ENCODE measurements around the gene INO80.
"Not testable (repeated sequence)": the region's sequence is repeated elsewhere in the genome, so short reads cannot be mapped to it uniquely, and the experiment has no call there.

Gene INO80

DNA sequence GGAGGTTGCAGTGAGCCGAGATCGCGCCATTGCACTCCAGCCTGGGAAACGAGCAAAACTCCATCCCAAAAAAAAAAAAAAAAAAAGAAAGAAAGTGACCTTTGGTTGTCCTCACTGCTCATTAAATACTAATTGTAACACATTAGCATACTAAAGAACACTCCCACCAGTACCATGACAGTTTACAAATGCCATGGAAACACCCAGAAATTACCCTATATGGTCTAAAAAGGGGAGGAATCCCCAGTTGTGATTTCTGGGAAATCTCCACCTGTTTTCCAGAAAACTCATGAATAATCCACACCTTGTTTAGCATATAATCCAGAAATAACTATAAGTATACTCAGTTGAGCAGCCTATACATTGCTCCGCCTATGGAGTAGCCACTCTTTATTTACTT lies 23.5 kb upstream of the INO80 start:
- no peak overlapping the region for H3K27ac ChIP-seq (ENCODE audit: low read length)
- no peaks in the 10 kb centered on the region for H3K27me3 ChIP-seq (ENCODE audit: control insufficient read depth in 1 of 2, insufficient read depth in 2 of 2, low read length in 2 of 2)
- H3K9ac ChIP-seq (ENCODE audit: low read length in 2 of 2): no peak overlapping the region
- H3K4me1 ChIP-seq (ENCODE audit: control insufficient read depth, insufficient read depth, low read length): no peaks in the 10 kb centered on the region
- no peaks in the 10 kb centered on the region for H3K9me3 ChIP-seq (ENCODE audit: control insufficient read depth in 2 of 2, low read length in 2 of 2)
- H3K36me3 ChIP-seq (ENCODE audit: control insufficient read depth in 2 of 2, insufficient read depth in 2 of 2, low read length in 2 of 2): no peaks in the 10 kb centered on the region
- H3K4me3 ChIP-seq (ENCODE audit: low read length in 2 of 2): no peak overlapping the region

DNA sequence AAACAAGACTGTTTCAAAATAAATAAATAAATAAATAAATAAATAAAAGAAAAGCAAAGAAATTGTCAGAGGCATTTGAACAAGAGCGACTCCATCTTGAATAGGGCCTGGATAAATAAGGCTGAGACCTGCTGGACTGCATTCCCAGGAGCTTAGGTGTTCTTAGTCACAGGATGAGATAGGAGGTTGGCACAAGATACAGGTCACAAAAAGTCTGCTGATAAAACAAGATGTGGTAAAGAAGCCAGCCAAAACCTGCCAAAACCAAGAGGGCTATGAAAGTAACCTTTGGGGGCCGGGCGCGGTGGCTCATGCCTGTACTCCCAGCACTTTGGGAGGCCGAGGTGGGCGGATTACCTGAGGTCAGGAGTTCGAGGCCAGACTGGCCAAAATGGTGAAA lies 23.0 kb upstream of the INO80 start:
- H3K27me3 ChIP-seq (ENCODE audit: control insufficient read depth in 1 of 2, insufficient read depth in 2 of 2, low read length in 2 of 2); H3K36me3 ChIP-seq (ENCODE audit: control insufficient read depth in 2 of 2, insufficient read depth in 2 of 2, low read length in 2 of 2); H3K9me3 ChIP-seq (ENCODE audit: control insufficient read depth in 2 of 2, low read length in 2 of 2); H3K4me3 ChIP-seq (ENCODE audit: low read length in 2 of 2); H3K27ac ChIP-seq (ENCODE audit: low read length); H3K4me1 ChIP-seq (ENCODE audit: control insufficient read depth, insufficient read depth, low read length); H3K9ac ChIP-seq (ENCODE audit: low read length in 2 of 2): not testable (repeated sequence)

DNA sequence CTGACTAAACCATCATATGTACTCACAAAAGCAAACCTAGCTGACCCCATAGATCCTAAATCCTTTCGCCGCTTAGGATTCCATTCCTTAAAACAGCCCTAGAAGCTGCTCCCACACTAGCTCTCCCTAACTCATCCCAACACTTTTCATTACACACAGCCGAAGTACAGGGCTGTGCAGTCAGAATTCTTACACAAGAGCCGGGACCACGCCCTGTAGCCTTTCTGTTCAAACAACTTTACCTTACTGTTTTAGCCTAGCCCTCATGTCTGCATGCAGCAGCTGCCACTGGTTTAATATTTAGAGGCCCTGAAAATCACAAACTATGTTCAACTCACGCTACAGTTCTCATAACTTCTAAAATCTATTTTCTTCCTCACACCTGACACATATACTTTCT lies 19.5 kb upstream of the INO80 start:
- H3K27ac ChIP-seq (ENCODE audit: low read length); H3K9me3 ChIP-seq (ENCODE audit: control insufficient read depth in 2 of 2, low read length in 2 of 2); H3K4me3 ChIP-seq (ENCODE audit: low read length in 2 of 2); H3K36me3 ChIP-seq (ENCODE audit: control insufficient read depth in 2 of 2, insufficient read depth in 2 of 2, low read length in 2 of 2); H3K9ac ChIP-seq (ENCODE audit: low read length in 2 of 2); H3K27me3 ChIP-seq (ENCODE audit: control insufficient read depth in 1 of 2, insufficient read depth in 2 of 2, low read length in 2 of 2); H3K4me1 ChIP-seq (ENCODE audit: control insufficient read depth, insufficient read depth, low read length): not testable (repeated sequence)

DNA sequence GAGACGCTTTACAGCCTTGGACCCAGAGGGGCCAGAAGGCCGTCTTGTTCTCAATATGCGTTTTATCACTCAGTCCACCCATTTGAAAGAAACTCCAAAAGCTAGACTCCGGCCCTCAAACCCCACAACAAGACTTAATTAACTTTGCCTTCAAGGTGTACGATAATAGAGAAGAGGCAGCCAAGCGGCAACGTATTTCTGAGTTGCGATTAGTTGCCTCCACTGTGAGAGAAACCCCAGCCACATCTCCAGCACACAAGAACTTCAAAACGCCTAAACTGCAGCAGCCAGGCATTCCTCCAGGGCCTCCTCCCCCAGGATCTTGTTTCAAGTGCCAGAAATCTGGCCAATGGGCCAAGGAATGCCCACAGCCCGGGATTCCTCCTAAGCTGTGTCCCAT lies 17.4 kb upstream of the INO80 start:
- no peak overlapping the region for H3K4me3 ChIP-seq (ENCODE audit: low read length in 2 of 2)

DNA sequence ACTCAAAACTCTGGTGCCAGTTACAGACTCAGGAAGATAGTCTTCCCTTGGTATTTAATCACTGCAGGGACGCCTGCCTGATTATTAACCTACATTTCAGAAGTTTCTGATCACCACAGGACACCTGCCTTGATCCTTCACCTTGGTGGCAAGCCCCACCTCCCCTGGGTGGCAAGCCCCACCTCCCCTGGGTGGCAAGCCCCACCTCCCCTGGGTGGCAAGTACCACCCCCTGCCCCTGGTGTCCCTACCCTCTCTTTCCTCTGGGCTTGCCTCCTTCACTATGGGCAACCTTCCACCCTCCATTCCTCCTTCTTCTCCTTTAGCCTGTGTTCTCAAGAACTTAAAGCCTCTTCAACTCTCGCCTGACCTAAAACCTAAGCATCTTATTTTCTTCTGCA lies 16.0 kb upstream of the INO80 start:
- H3K9me3 ChIP-seq (ENCODE audit: control insufficient read depth in 2 of 2, low read length in 2 of 2); H3K4me1 ChIP-seq (ENCODE audit: control insufficient read depth, insufficient read depth, low read length); H3K36me3 ChIP-seq (ENCODE audit: control insufficient read depth in 2 of 2, insufficient read depth in 2 of 2, low read length in 2 of 2); H3K27ac ChIP-seq (ENCODE audit: low read length); H3K4me3 ChIP-seq (ENCODE audit: low read length in 2 of 2); H3K27me3 ChIP-seq (ENCODE audit: control insufficient read depth in 1 of 2, insufficient read depth in 2 of 2, low read length in 2 of 2); H3K9ac ChIP-seq (ENCODE audit: low read length in 2 of 2): not testable (repeated sequence)

More for the DNA sequence above, 17.4 kb upstream of the INO80 start:
- Histone ChIP-seq H3K9me3 (ENCODE audit: control insufficient read depth in 2 of 2, low read length in 2 of 2) (peaks cover 0 to 3% of the 10 kb centered on the region in 2 donors), H3K27me3 (ENCODE audit: control insufficient read depth in 1 of 2, insufficient read depth in 2 of 2, low read length in 2 of 2) (no peaks in the 10 kb centered on the region), H3K27ac (ENCODE audit: low read length) (no peak overlapping the region), H3K36me3 (ENCODE audit: control insufficient read depth in 2 of 2, insufficient read depth in 2 of 2, low read length in 2 of 2) (no peaks in the 10 kb centered on the region), H3K4me1 (ENCODE audit: control insufficient read depth, insufficient read depth, low read length) (no peaks in the 10 kb centered on the region), H3K9ac (ENCODE audit: low read length in 2 of 2) (no peak overlapping the region)

DNA sequence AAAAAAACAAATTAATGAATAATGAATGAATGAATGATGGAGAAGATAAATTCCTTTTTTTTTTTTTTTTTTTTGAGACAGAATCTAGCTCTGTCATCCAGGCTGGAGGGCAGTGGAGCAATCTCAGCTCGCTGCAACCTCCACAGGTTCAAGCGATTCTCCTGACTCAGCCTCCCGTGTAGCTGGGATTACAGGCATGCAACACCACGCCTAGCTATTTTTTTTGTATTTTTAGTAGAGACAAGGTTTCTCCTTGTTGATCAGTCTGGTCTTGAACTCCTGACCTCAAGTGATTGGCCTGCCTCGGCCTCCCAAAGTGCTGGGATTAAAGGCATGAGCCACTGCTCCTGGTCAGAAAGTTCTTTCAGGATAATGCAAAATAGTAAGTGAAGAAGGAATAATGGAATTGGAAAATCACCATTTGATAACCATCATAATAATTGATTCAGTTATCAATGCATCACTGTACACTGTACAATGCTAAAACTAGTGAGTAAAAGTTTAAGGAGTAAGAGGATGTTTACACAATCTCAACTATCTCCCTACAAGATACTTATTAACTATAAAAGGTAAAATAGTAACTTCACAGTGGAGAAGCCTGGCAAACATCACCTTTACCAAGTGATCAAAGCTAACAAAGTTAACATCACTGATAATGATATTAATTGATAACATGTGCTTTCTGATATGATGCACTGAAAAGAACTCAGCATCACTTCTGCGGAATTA lies 12.3 kb upstream of the INO80 start:
- H3K4me1 ChIP-seq (ENCODE audit: control insufficient read depth, insufficient read depth, low read length): no peaks in the 10 kb centered on the region
- no peaks in the 10 kb centered on the region for H3K36me3 ChIP-seq (ENCODE audit: control insufficient read depth in 2 of 2, insufficient read depth in 2 of 2, low read length in 2 of 2)

DNA sequence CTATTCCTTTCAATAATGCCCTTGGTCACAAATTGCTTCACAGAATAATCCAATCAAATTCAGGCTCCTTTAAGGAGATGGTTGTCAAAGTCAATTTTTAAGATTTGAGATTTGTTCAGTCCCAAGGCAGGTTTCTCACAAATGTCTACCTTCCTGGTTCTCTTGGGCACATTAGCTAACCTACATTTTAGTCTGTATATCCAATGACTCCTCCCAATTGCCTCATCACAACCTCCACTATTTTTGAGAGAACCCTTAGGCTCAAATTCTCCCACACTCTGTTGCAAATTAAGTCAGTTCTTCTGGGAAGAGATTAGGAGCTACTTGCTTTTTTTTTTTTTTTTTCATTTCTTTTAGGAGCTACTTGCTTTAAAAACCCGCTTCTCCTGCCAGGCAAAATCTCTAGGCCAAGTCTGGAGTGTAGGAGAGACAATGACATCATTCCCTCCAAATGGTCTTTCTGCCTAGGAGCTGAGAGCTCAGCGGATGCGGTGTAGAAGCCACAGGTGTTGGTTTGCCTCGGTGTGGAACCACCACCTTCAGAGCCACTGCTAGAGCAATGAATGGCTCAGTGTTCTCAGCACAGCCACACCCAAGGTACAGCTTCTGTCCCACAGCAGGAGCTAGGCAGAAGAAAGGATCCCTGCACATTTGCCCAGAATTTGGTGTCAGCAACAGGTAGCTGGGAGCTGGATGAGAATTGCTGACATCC lies 10.0 kb upstream of the INO80 start:
- Histone ChIP-seq H3K36me3 (ENCODE audit: control insufficient read depth in 2 of 2, insufficient read depth in 2 of 2, low read length in 2 of 2) (no peaks in the 10 kb centered on the region), H3K27me3 (ENCODE audit: control insufficient read depth in 1 of 2, insufficient read depth in 2 of 2, low read length in 2 of 2) (no peaks in the 10 kb centered on the region), H3K4me3 (ENCODE audit: low read length in 2 of 2) (no peak overlapping the region), H3K9ac (ENCODE audit: low read length in 2 of 2) (no peak overlapping the region), H3K27ac (ENCODE audit: low read length) (no peak overlapping the region), H3K4me1 (ENCODE audit: control insufficient read depth, insufficient read depth, low read length) (no peaks in the 10 kb centered on the region), H3K9me3 (ENCODE audit: control insufficient read depth in 2 of 2, low read length in 2 of 2) (peaks cover 0 to 3% of the 10 kb centered on the region in 2 donors)

More for the DNA sequence above, 12.3 kb upstream of the INO80 start:
- Histone ChIP-seq H3K9me3 (ENCODE audit: control insufficient read depth in 2 of 2, low read length in 2 of 2) (peaks cover 0 to 3% of the 10 kb centered on the region in 2 donors), H3K9ac (ENCODE audit: low read length in 2 of 2) (no peak overlapping the region), H3K27ac (ENCODE audit: low read length) (no peak overlapping the region), H3K4me3 (ENCODE audit: low read length in 2 of 2) (no peak overlapping the region), H3K27me3 (ENCODE audit: control insufficient read depth in 1 of 2, insufficient read depth in 2 of 2, low read length in 2 of 2) (no peaks in the 10 kb centered on the region)

DNA sequence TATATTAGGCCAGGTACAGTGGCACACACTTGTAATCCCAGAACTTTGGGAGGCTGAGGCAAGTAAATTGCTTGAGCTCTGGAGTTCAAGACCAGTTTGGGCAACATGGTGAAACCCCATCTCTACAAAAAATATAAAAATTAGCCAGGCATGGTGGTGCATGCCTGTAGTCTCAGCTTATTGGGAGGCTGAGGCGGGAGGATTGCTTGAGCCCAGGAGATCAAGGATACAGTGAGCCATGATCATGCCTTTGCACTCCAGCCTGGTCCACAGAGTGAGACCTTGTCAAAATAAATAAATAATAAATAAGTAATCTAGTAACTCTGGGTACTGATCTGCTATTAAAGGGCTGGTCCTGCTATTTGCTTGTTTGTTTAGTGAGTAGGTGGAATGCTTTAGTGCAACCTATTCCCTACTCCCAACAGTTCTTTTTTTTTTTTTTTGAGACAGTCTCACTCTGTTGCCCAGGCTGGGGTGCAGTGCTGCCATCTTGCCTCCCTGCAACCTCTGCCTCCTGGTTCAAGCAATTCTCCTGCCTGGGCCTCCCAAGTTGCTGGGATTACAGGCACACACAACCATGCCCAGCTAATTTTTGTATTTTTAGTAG lies 9.1 kb upstream of the INO80 start:
- Histone ChIP-seq H3K9ac (ENCODE audit: low read length in 2 of 2) (no peak overlapping the region), H3K27me3 (ENCODE audit: control insufficient read depth in 1 of 2, insufficient read depth in 2 of 2, low read length in 2 of 2) (no peaks in the 10 kb centered on the region), H3K9me3 (ENCODE audit: control insufficient read depth in 2 of 2, low read length in 2 of 2) (peaks cover 0 to 3% of the 10 kb centered on the region in 2 donors), H3K36me3 (ENCODE audit: control insufficient read depth in 2 of 2, insufficient read depth in 2 of 2, low read length in 2 of 2) (no peaks in the 10 kb centered on the region), H3K4me3 (ENCODE audit: low read length in 2 of 2) (no peak overlapping the region), H3K27ac (ENCODE audit: low read length) (no peak overlapping the region), H3K4me1 (ENCODE audit: control insufficient read depth, insufficient read depth, low read length) (no peaks in the 10 kb centered on the region)

DNA sequence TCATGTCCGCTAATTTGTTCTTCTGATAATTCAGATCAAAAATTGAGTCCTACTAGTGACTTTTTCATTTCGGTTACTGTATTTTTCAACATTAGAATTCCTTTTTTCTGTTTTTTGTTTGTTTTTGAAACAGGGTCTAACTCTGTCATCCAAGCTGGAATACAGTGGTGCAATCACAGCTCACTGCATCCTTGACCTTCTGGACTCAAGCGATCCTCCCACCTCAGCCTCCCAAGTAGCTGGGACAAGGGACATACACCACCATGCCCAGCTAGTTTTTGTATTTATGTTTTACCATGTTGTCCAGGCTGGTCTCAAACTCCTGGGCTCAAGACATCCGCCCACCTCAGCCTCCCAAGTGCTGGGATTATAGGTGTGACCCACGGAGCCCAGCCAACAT lies 8.0 kb upstream of the INO80 start:
- no peaks in the 10 kb centered on the region for H3K9me3 ChIP-seq (ENCODE audit: control insufficient read depth in 2 of 2, low read length in 2 of 2)
- no peak overlapping the region for H3K27ac ChIP-seq (ENCODE audit: low read length)
- no peak overlapping the region for H3K9ac ChIP-seq (ENCODE audit: low read length in 2 of 2)
- H3K36me3 ChIP-seq (ENCODE audit: control insufficient read depth in 2 of 2, insufficient read depth in 2 of 2, low read length in 2 of 2): no peaks in the 10 kb centered on the region
- H3K27me3 ChIP-seq (ENCODE audit: control insufficient read depth in 1 of 2, insufficient read depth in 2 of 2, low read length in 2 of 2): no peaks in the 10 kb centered on the region
- H3K4me3 ChIP-seq (ENCODE audit: low read length in 2 of 2): no peak overlapping the region
- H3K4me1 ChIP-seq (ENCODE audit: control insufficient read depth, insufficient read depth, low read length): no peaks in the 10 kb centered on the region

DNA sequence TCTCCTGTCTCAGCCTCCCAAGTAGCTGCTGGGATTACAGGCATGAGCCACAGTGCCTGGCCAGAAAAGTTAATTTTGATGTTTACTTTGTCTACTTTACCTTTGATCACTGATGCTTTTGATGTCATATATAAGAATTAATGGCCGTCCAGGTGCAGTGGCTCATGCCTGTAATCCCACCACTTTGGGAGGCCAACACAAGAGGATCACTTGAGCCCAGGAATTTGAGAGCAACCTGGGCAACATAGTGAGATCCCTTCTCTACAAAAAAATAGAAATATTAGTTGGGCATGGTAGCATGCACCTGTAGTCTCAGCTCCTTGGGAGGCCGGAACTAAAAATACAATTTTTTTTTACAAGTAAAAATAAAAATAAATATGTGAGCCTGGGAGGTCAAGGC lies 6.8 kb upstream of the INO80 start:
- Histone ChIP-seq H3K27me3 (ENCODE audit: control insufficient read depth in 1 of 2, insufficient read depth in 2 of 2, low read length in 2 of 2) (no peaks in the 10 kb centered on the region), H3K27ac (ENCODE audit: low read length) (no peak overlapping the region), H3K4me1 (ENCODE audit: control insufficient read depth, insufficient read depth, low read length) (no peaks in the 10 kb centered on the region), H3K4me3 (ENCODE audit: low read length in 2 of 2) (no peak overlapping the region), H3K9me3 (ENCODE audit: control insufficient read depth in 2 of 2, low read length in 2 of 2) (no peaks in the 10 kb centered on the region), H3K9ac (ENCODE audit: low read length in 2 of 2) (no peak overlapping the region), H3K36me3 (ENCODE audit: control insufficient read depth in 2 of 2, insufficient read depth in 2 of 2, low read length in 2 of 2) (no peaks in the 10 kb centered on the region)

DNA sequence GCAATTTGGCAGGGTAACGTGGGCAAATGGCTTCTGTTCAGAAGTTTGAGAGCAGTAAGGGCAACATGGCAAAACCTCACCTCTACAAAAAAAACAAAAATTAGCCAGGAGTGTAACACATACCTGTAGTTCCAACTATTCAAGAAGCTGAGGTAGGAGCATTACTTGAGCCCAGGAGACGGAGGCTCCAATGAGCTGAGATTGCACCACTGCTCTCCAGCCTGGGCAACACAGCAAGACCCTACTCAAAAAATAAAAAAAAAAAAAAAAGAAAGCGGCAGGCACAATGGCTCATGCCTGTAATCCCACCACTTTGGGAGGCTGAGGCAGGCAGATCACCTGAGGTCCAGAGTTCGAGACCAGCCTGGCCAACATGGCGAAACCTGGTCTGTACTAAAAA lies 5.9 kb upstream of the INO80 start:
- peaks cover 2% of the 10 kb centered on the region for H3K4me1 ChIP-seq (ENCODE audit: control insufficient read depth, insufficient read depth, low read length)
- no peaks in the 10 kb centered on the region for H3K36me3 ChIP-seq (ENCODE audit: control insufficient read depth in 2 of 2, insufficient read depth in 2 of 2, low read length in 2 of 2)
- no peak overlapping the region for H3K9ac ChIP-seq (ENCODE audit: low read length in 2 of 2)
- no peak overlapping the region for H3K4me3 ChIP-seq (ENCODE audit: low read length in 2 of 2)
- no peaks in the 10 kb centered on the region for H3K27me3 ChIP-seq (ENCODE audit: control insufficient read depth in 1 of 2, insufficient read depth in 2 of 2, low read length in 2 of 2)
- no peaks in the 10 kb centered on the region for H3K9me3 ChIP-seq (ENCODE audit: control insufficient read depth in 2 of 2, low read length in 2 of 2)
- no peak overlapping the region for H3K27ac ChIP-seq (ENCODE audit: low read length)

All from stomach smooth muscle (tissue), 2 donors.